ELF-1 (cell line): ENCODE data around the gene BLTP2.
"Not testable (repeated sequence)": the region's sequence is repeated elsewhere in the genome, so short reads cannot be mapped to it uniquely, and the experiment has no call there.

ENCODE experiments used
- DNase-seq: peaks from one replicate; pipeline ENCODE4 v3.0.0-alpha.2; 2016; ENCODE audit warnings: low read depth, low spot score

Gene BLTP2

DNA sequence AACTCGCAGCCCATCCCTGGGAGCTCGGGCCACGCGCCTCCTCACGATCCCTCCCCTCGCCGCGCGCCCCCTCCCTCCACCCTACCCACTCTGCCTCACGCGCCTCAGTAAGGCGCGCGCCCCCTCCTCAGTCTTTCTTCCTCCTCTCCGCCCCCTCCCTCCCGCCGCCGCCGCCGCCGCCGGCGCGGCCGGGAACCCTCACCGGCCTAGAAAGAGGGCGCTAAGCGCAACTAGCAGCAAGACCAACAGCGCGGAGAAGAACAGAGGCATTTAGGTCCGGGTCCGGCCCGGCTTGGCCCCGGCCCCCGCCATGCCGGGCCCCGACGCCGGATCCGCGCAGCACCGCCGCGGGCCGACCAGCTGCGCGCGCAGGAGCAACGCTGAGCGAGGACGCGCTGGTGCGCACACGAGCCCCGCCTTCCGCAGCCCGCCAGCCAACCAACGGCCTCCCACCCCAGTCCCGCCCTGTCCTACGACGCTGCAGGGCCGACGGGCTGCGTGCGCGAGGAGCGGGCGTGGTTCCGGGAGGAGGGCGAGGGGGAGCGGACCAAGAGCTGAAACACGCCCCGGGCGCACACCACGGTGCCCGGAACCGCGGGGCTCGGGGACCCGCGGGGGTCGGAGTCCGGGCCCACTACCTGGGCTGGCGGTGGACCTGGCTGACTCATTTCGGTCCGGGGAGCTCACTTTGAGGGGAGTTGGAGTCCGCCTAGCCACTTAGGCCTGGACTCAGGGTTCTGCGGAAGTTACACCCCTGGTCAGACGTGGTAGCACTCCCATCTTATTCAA is at the start of gene BLTP2:
TSS of gene BLTP2 (minus strand) at position 372 of the 789 bp plus-strand sequence. CDS start at position 270, 102 bp downstream.
- DNase-seq: peak; percentile 93

GRCh38 chr17:28693869-28694268 is 48.9 kb upstream of the BLTP2 start:
- no peak for DNase-seq

DNA sequence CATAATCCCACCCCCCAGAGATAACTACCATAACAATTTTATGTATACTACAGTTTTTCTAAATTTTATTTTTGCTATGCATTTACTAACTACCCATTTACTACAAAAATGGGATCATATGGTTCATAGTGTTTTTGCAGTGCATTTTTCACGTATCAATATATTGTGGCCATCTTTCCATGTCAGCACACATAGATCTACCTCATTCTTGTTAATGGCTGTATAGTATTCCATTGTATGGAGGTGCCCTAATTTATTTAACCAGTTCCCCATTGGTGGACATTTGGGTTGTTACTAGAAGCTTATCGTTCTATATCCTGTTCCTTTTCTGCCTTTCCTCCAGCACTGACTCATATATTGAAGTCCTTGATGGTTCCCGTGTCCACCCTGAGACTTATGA is 44.1 kb upstream of the BLTP2 start:
- DNase-seq: no peak

GRCh38 chr17:28688481-28688880 is 43.5 kb upstream of the BLTP2 start:
- DNase-seq: no peak

GRCh38 chr17:28686296-28686695 is 41.3 kb upstream of the BLTP2 start:
- no peak for DNase-seq

DNA sequence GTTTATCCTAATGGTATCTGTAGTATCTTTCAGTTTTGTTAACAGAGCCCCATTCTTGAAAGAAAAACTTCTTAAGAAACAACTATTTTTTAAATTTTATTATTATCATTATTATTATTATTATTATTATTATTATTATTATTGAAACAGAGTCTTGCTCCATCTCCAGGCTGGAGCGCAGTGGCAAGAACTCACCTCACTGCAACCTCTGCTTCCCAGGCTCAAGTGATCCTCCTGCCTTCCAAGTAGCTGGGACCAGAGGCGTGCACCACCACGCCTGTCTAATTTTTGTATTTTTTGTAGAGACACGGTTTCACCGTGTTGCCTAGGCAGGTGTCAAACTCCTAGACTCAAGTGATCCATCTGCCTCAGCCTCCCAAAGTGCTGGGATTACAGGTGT is 40.4 kb upstream of the BLTP2 start:
- DNase-seq: no peak

- DNase-seq: no peak
Observed at GRCh38 chr17:28684963-28685362, 40.0 kb upstream of the BLTP2 start.

- no peak for DNase-seq
Observed at GRCh38 chr17:28682655-28683054, 37.7 kb upstream of the BLTP2 start.

- DNase-seq: peak; percentile 8
Observed at GRCh38 chr17:28675980-28676379, 31.0 kb upstream of the BLTP2 start.

DNA sequence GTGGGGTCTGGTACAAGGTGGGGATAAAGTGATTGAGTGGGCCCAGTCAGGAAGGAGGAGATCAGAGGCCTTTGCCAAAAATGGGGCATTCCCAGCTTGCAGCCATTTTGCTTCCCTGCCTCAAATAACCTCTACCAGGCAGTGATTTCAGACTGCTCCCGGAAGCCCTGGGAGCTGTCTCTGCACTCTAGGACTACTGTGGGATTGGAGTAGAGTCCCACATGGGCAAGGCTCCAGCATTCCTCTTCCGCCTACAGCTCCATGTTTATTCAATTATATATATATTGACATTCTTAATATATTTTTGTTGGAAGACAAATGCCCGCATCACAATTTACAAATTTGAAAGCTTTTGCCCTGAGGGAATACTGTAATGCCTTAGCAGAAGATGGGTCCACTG is 30.5 kb upstream of the BLTP2 start:
- no peak for DNase-seq

- DNase-seq: no peak
Observed at GRCh38 chr17:28669918-28670317, 25.0 kb upstream of the BLTP2 start.

DNA sequence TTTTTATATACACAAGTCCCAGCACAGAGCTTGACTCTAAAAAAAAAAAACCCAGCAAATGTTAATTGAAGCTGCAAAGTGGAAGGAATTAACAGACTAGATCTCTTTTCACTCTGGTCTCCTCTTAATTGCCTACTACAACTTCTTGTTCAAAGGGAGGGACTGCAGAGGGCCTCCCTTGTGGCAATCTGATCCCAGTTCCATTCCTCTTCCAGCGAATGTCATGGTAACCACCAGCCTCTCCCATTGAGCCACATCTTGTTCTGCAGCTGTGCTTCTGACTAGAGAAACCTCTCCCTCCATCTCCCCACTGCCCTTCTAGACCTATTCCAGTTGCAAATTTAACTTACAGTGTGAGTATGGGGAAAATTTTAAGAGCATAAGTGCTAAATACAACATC is 22.9 kb upstream of the BLTP2 start:
- no peak for DNase-seq

GRCh38 chr17:28665994-28666393 is 21.0 kb upstream of the BLTP2 start:
- DNase-seq: no peak

DNA sequence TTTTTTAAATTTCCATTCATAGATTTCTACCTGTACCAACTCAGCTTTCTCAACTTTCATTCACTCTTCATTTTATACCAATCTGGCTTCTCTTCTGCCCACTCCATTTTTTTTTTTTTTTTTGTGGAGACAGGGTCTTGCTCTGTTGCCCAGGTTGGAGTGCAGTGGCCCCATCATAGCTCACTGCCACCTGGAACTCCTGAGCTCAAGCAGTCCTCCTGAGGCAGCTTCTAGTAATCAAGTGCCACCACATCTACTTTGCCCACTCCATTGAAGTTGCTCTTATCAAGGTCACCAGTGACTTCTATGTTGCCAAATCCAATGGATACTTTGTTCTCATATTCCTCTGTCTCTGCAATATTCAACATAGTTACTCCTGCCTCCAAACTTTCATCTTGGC is 18.8 kb upstream of the BLTP2 start:
- DNase-seq: no peak

- no peak for DNase-seq
Observed at GRCh38 chr17:28662527-28662829, 17.5 kb upstream of the BLTP2 start.

GRCh38 chr17:28661635-28662526 is 16.9 kb upstream of the BLTP2 start, which contains the start of the genes SDF2 and SUPT6H:
Gene SDF2, minus strand, starts transcription at chr17:28661906. Its CDS starts 30 bp downstream, at chr17:28661876.
Gene SUPT6H, plus strand, starts transcription at chr17:28662205. Its CDS starts 11,197 bp downstream, at chr17:28673402.
- peak; percentile 93 for DNase-seq

GRCh38 chr17:28659497-28659881 is 14.5 kb upstream of the BLTP2 start:
- DNase-seq: not testable (repeated sequence)

- peak; percentile 17 for DNase-seq
Observed at GRCh38 chr17:28658766-28659496, 14.0 kb upstream of the BLTP2 start.

GRCh38 chr17:28658342-28658741 is 13.4 kb upstream of the BLTP2 start:
- DNase-seq: not testable (repeated sequence)

DNA sequence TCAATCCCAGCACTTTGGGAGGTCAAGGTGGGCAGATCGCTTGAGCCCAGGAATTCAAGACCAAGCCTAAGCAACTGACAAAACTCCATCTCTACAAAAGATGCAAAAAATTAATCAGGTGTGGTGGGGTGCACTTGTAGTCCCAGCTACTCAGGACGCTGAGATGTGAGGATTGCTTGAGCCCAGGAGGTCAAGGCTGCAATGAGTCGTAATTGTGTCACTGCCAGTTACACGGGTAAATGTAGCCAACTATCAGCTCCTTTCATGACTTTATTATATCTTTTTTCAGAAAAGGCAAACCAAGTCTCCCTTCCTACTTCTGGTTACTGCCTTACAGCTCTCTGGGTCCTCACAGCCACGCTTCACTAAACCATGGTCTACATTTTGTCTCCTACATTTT is 12.8 kb upstream of the BLTP2 start:
- no peak for DNase-seq

GRCh38 chr17:28655160-28655559 is 10.2 kb upstream of the BLTP2 start:
- DNase-seq: no peak

DNA sequence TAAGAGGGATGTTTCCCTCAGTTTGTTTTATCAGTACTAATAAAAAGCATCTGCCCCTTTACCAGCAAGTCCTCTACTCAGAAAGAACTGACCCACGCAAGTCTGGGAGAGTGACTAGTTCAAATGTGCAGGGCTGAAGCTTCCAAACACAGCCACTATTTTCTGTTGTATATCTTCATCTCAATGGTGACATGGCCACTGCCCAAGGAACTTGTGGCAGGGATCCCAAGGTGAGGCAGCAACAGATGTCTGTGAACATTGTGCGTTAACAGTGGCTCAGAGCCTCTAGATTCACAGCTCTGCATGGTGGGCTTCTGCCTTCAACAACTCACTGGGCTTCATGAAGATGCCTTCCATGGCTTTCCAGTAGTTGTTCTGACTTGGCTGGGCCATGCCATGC is 3.7 kb upstream of the BLTP2 start:
- no peak for DNase-seq
